ENCODE results near the gene BID.

BID gene

GRCh38 chr22:17796695-17797094 is 22.4 kb upstream of the BID start:
- H3K79me2 ChIP-seq (ENCODE audit: control insufficient read depth, low read length), result no peaks in the 10 kb centered on the region
- no peaks in the 10 kb centered on the region for H4K20me1 ChIP-seq (ENCODE audit: control insufficient read depth, insufficient read depth, low read depth, low read length)
- no peak for TF ChIP-seq CTCF (IDR thresholded peaks at IDR 0.05; ENCODE audit: low read depth, low read length, poor library complexity, severe bottlenecking)
- no peak for TF ChIP-seq EZH2phosphoT487 (IDR thresholded peaks at IDR 0.05; ENCODE audit: borderline replicate concordance, low read length)
- H3F3A ChIP-seq (ENCODE audit: control insufficient read depth, insufficient read depth), result peaks cover 9% of the 10 kb centered on the region
- H3K9me2 ChIP-seq (replicated peaks; ENCODE audit: control insufficient read depth, low read length), result no peaks in the 10 kb centered on the region
- H3K4me2 ChIP-seq (ENCODE audit: low read length), result peak overlapping the region; percentile 33
- H3K27me3 ChIP-seq (ENCODE audit: control insufficient read depth, low read length), result no peaks in the 10 kb centered on the region
- H3K9me3 ChIP-seq (ENCODE audit: control insufficient read depth, insufficient read depth, low read length), result no peaks in the 10 kb centered on the region
- H3K4me1 ChIP-seq (ENCODE audit: control insufficient read depth, low read length), result peaks cover 62% of the 10 kb centered on the region
- H3K4me3 ChIP-seq (ENCODE audit: low read length), result peak overlapping the region; percentile 22; the same call in 1 of the 2 replicates
- no peak overlapping the region for H3K27ac ChIP-seq (ENCODE audit: low read depth, low read length)
- no peaks in the 10 kb centered on the region; the same call in 1 of the 2 replicates for H3K36me3 ChIP-seq (ENCODE audit: control insufficient read depth, low read length)

- Histone ChIP-seq H3K4me3 (ENCODE audit: low read length) (peak overlapping the region; percentile 22; the same call in 1 of the 2 replicates), H3K27ac (ENCODE audit: low read depth, low read length) (no peak overlapping the region), H4K20me1 (ENCODE audit: control insufficient read depth, insufficient read depth, low read depth, low read length) (no peaks in the 10 kb centered on the region), H3F3A (ENCODE audit: control insufficient read depth, insufficient read depth) (peaks cover 9% of the 10 kb centered on the region), H3K27me3 (ENCODE audit: control insufficient read depth, low read length) (no peaks in the 10 kb centered on the region), H3K4me1 (ENCODE audit: control insufficient read depth, low read length) (peaks cover 55% of the 10 kb centered on the region), H3K4me2 (ENCODE audit: low read length) (peak overlapping the region; percentile 33), H3K9me2 (replicated peaks; ENCODE audit: control insufficient read depth, low read length) (no peaks in the 10 kb centered on the region), H3K36me3 (ENCODE audit: control insufficient read depth, low read length) (no peaks in the 10 kb centered on the region; the same call in 1 of the 2 replicates), H3K79me2 (ENCODE audit: control insufficient read depth, low read length) (no peaks in the 10 kb centered on the region), H3K9me3 (ENCODE audit: control insufficient read depth, insufficient read depth, low read length) (no peaks in the 10 kb centered on the region)
- TF ChIP-seq CTCF (IDR thresholded peaks at IDR 0.05; ENCODE audit: low read depth, low read length, poor library complexity, severe bottlenecking) (no peak), EZH2phosphoT487 (IDR thresholded peaks at IDR 0.05; ENCODE audit: borderline replicate concordance, low read length) (no peak)
Measured at GRCh38 chr22:17795661-17796548, 21.6 kb upstream of the BID start.

GRCh38 chr22:17794726-17795542 is 20.7 kb upstream of the BID start:
- Histone ChIP-seq H3K27ac (ENCODE audit: low read depth, low read length) (no peak overlapping the region), H3K36me3 (ENCODE audit: control insufficient read depth, low read length) (no peaks in the 10 kb centered on the region; the same call in 1 of the 2 replicates), H4K20me1 (ENCODE audit: control insufficient read depth, insufficient read depth, low read depth, low read length) (no peaks in the 10 kb centered on the region), H3K9me3 (ENCODE audit: control insufficient read depth, insufficient read depth, low read length) (no peaks in the 10 kb centered on the region), H3K27me3 (ENCODE audit: control insufficient read depth, low read length) (no peaks in the 10 kb centered on the region), H3K9me2 (replicated peaks; ENCODE audit: control insufficient read depth, low read length) (no peaks in the 10 kb centered on the region), H3K4me3 (ENCODE audit: low read length) (no peak overlapping the region), H3K4me2 (ENCODE audit: low read length) (peak overlapping the region; percentile 33), H3K4me1 (ENCODE audit: control insufficient read depth, low read length) (peaks cover 45% of the 10 kb centered on the region), H3K79me2 (ENCODE audit: control insufficient read depth, low read length) (no peaks in the 10 kb centered on the region), H3F3A (ENCODE audit: control insufficient read depth, insufficient read depth) (no peaks in the 10 kb centered on the region)
- TF ChIP-seq CTCF (IDR thresholded peaks at IDR 0.05; ENCODE audit: low read depth, low read length, poor library complexity, severe bottlenecking) (no peak), EZH2phosphoT487 (IDR thresholded peaks at IDR 0.05; ENCODE audit: borderline replicate concordance, low read length) (no peak)

Measured in DOHH2 (cell line).